Measurements from ENCODE around the gene AADAC.

- TF ChIP-seq GATA3 (IDR thresholded peaks at IDR 0.05; ENCODE audit: low read depth, low read length) (no peak), GATA2 (IDR thresholded peaks at IDR 0.05; ENCODE audit: low read depth, low read length) (no peak)
These were observed 13.5 kb upstream of the AADAC start for GRCh38 chr3:151800431-151800830.
